ENCODE data around the gene YJU2. TPM values are rescaled to one million over a fixed set of nuclear protein-coding genes. Genes with fewer than 3 reads are reported as not detected.
A peak's percentile ranks its signal among the peaks of the same experiment; 100 is the strongest.

YJU2 gene
- total RNA-seq (10 to 100 TPM in 6 of 9 donors, 1 to 10 TPM in 3; 7.6 to 19.1 (median 10.4) TPM), polyA plus RNA-seq (10 to 100 TPM; 23.1 to 26.7 TPM)
- long read RNA-seq, donor 1, transcript YJU2-201 (8 exons, 1,434 nt), result major isoform, 8 of 8 reads
- long read RNA-seq, donor 1, partial matches to known transcripts, result 0 of 8 reads
- long read RNA-seq, donor 1, other reads (novel, unspliced or antisense), result 0 of 8 reads
- long read RNA-seq, donor 2, transcript YJU2-201 (8 exons, 1,434 nt), result major isoform, 34 of 36 reads
- long read RNA-seq, donor 2, partial matches to known transcripts, result 1 of 36 reads
- long read RNA-seq, donor 2, other reads (novel, unspliced or antisense), result 1 of 36 reads
- long read RNA-seq, donor 3, transcript YJU2-201 (8 exons, 1,434 nt), result major isoform, 8 of 8 reads
- long read RNA-seq, donor 3, partial matches to known transcripts, result 0 of 8 reads
- long read RNA-seq, donor 3, other reads (novel, unspliced or antisense), result 0 of 8 reads

- Histone ChIP-seq H3K27ac (peak within 1 kb of the TSS; percentile 93 to 99 (median 97)), H3K27me3 (no peaks in the 10 kb centered on the region), H3K36me3 (peaks cover 2 to 36% (median 30%) of the 10 kb centered on the region in 9 donors), H3K9me3 (peaks cover 0 to 7% (median 0%) of the 10 kb centered on the region in 12 donors), H3K4me3 (peak within 1 kb of the TSS; percentile 57 to 95 (median 76)), H3K4me1 (peaks cover 0 to 15% (median 7%) of the 10 kb centered on the region in 12 donors)
- WGBS, 4 donors, result 0 to 1% (median 0%) methylated on average over 42 to 45 of the region's 45 CpGs
- TF ChIP-seq POLR2A (IDR thresholded peaks at IDR 0.05), result peak in 1 of 2 donors; percentile 46
- TF ChIP-seq CTCF (IDR thresholded peaks at IDR 0.05), result peak in 11 of 12 donors; percentile 11 to 65 (median 38)
- ATAC-seq (peak; percentile 98 to 99 (median 99)), DNase-seq (peak; percentile 98 to 99 (median 99))
- intact Hi-C loops (cut with DNase I), result loop anchor here in 2 of 10 donors (1.0 to 5.0 kb wide), 3 partner anchors 95 to 154 kb away; partner anchors contain the start of genes SH3GL1 (in 2 of the 2) and MPND (in 1 of the 2)
Observed at GRCh38 chr19:4246767-4247593, at the start of gene YJU2. TSS of gene YJU2 (plus strand) at chr19:4247080. CDS start at chr19:4247147, 67 bp downstream.

GRCh38 chr19:4197228-4197624 lies 49.7 kb upstream of the YJU2 start:
- ATAC-seq (no peak), DNase-seq (no peak)
- intact Hi-C loops (cut with DNase I), result no loop called here
- no peak overlapping the region for H3K27ac ChIP-seq
- TF ChIP-seq POLR2A (IDR thresholded peaks at IDR 0.05), result no peak
- TF ChIP-seq CTCF (IDR thresholded peaks at IDR 0.05), result no peak
- H3K27me3 ChIP-seq, result peaks cover 22 to 77% (median 50%) of the 10 kb centered on the region in 9 donors
- no peaks in the 10 kb centered on the region for H3K9me3 ChIP-seq
- no peaks in the 10 kb centered on the region for H3K36me3 ChIP-seq
- H3K4me3 ChIP-seq, result no peak overlapping the region
- peaks cover 0 to 7% (median 0%) of the 10 kb centered on the region in 12 donors for H3K4me1 ChIP-seq
- 83 to 86% (median 85%) methylated on average over 5 of the region's 5 CpGs for WGBS, 4 donors

GRCh38 chr19:4197625-4198466 lies 49.0 kb upstream of the YJU2 start:
- H3K27me3 ChIP-seq, result peaks cover 22 to 72% (median 50%) of the 10 kb centered on the region in 9 donors
- 14 to 23% (median 19%) methylated on average over 43 to 70 of the region's 70 CpGs for WGBS, 4 donors
- H3K4me1 ChIP-seq, result peaks cover 0 to 7% (median 0%) of the 10 kb centered on the region in 12 donors
- no peak overlapping the region for H3K27ac ChIP-seq
- intact Hi-C loops (cut with DNase I), result no loop called here
- peak overlapping the region in 1 of 12 donors; percentile 8 for H3K4me3 ChIP-seq
- ATAC-seq (no peak), DNase-seq (no peak)
- H3K36me3 ChIP-seq, result no peaks in the 10 kb centered on the region
- TF ChIP-seq CTCF (IDR thresholded peaks at IDR 0.05) (no peak), POLR2A (IDR thresholded peaks at IDR 0.05) (no peak)
- no peaks in the 10 kb centered on the region for H3K9me3 ChIP-seq
